ENCODE measurements around the gene PRRC1. TPM values are rescaled to one million over a fixed set of nuclear protein-coding genes. Genes with fewer than 3 reads are reported as not detected.
A peak's percentile ranks its signal among the peaks of the same experiment; 100 is the strongest.

The PRRC1 gene
- total RNA-seq, 2 donors from 2014 or later: 61.7 to 90.3 TPM

DNA sequence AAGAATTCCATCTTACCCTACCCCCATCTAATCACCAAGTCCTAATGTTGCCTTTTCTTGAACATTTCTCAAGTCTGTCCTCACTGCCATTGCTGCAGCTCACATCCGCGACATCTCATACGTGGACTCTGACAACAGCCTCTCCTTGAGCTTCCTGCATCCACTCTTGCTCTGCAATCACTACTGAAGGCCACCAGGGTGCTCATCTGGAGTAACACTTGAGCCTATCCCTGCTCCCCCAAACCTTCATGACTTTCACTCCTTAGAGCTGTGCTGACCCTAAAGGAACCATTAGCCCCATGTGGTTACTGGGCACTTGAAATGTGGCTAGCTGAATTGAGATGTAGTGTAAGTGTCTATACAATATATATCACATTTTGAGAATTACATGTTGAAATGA lies 85.0 kb downstream of the PRRC1 start:
- no peaks in the 10 kb centered on the region for H3K36me3 Mint-ChIP-seq (ENCODE audit: low read depth)
- peaks cover 8% of the 10 kb centered on the region for H3K4me1 Mint-ChIP-seq
- Histone ChIP-seq H3K36me3 (ENCODE audit: control insufficient read depth, insufficient read depth, low read length) (no peaks in the 10 kb centered on the region), H3K4me3 (ENCODE audit: low read length) (no peak overlapping the region), H3K27ac (ENCODE audit: low read depth, low read length) (no peak overlapping the region), H3K4me1 (ENCODE audit: control insufficient read depth, insufficient read depth, low read length) (no peaks in the 10 kb centered on the region), H3K9ac (ENCODE audit: extremely low read depth, low read length, poor library complexity, severe bottlenecking) (no peak overlapping the region), H3K27me3 (ENCODE audit: control insufficient read depth, insufficient read depth, low read length, poor library complexity, severe bottlenecking) (peaks cover 50% of the 10 kb centered on the region), H3K9me3 (ENCODE audit: control insufficient read depth, low read length) (no peaks in the 10 kb centered on the region)
- 97 to 100% methylated on average over 3 of the region's 3 CpGs for WGBS, 2 experiments (ENCODE audit: insufficient coverage in 1 of 2, insufficient read length in 1 of 2)
- H3K27me3 Mint-ChIP-seq (ENCODE audit: insufficient read depth): peaks cover 12% of the 10 kb centered on the region
- H3K9me3 Mint-ChIP-seq: no peaks in the 10 kb centered on the region
- no peak overlapping the region for H3K4me3 Mint-ChIP-seq
- peak; percentile 46 for DNase-seq
- TF ChIP-seq, protein P1, sequence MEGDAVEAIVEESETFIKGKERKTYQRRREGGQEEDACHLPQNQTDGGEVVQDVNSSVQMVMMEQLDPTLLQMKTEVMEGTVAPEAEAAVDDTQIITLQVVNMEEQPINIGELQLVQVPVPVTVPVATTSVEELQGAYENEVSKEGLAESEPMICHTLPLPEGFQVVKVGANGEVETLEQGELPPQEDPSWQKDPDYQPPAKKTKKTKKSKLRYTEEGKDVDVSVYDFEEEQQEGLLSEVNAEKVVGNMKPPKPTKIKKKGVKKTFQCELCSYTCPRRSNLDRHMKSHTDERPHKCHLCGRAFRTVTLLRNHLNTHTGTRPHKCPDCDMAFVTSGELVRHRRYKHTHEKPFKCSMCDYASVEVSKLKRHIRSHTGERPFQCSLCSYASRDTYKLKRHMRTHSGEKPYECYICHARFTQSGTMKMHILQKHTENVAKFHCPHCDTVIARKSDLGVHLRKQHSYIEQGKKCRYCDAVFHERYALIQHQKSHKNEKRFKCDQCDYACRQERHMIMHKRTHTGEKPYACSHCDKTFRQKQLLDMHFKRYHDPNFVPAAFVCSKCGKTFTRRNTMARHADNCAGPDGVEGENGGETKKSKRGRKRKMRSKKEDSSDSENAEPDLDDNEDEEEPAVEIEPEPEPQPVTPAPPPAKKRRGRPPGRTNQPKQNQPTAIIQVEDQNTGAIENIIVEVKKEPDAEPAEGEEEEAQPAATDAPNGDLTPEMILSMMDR (conservative IDR thresholded peaks at IDR 0.05): peak; percentile 62
- no peak overlapping the region for H3K27ac Mint-ChIP-seq

DNA sequence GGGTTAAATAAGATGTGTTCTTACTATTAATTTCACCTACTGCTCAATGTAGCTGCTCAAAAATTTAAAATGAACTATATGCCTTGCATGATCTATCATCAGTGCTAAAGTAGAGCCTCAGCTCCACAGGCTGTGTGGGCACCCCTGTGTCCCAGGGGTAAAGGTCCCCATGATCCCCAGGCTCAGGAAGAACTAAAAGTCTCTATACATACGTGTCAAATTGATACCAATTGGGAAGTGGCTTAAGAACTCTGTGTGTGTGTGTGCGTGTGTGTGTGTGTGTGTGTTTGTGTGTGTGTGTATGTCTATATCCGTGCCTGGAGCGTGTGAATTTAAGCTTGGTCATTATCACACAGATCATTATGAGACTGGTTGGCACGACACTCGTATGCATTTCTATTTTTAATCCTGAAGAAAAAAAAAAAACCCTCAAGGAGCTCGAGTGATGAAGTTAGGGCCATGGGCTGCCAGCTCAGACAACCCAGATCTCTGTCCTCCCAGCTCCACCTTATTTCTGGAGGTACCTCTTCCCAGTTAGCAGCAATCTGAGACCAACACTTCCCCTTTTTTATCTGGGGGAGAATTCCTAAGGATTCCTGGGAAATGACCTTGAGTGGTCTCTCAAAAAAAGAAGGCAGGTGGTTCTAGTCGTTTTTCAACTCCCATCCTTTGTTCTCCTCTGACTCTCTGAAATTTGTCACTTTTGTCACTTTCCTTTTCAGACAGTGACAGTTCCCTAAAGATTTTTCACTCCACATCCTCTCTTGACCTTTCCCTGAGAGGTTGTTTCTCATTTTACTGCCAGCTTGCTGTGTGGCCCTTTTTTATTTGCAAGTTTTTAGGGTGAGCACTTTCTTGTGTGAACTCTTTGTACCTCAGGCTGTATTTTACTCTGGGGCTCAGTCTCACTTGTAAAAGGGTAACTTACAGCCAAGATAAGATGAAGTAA lies 85.7 kb downstream of the PRRC1 start:
- Histone ChIP-seq H3K4me1 (ENCODE audit: control insufficient read depth, insufficient read depth, low read length) (no peaks in the 10 kb centered on the region), H3K9ac (ENCODE audit: extremely low read depth, low read length, poor library complexity, severe bottlenecking) (no peak overlapping the region), H3K9me3 (ENCODE audit: control insufficient read depth, low read length) (no peaks in the 10 kb centered on the region), H3K36me3 (ENCODE audit: control insufficient read depth, insufficient read depth, low read length) (no peaks in the 10 kb centered on the region), H3K27me3 (ENCODE audit: control insufficient read depth, insufficient read depth, low read length, poor library complexity, severe bottlenecking) (peaks cover 50% of the 10 kb centered on the region), H3K27ac (ENCODE audit: low read depth, low read length) (no peak overlapping the region), H3K4me3 (ENCODE audit: low read length) (no peak overlapping the region)
- TF ChIP-seq, protein P1 (conservative IDR thresholded peaks at IDR 0.05): no peak
- Mint-ChIP-seq H3K4me3 (no peak overlapping the region), H3K27me3 (ENCODE audit: insufficient read depth) (peaks cover 12% of the 10 kb centered on the region), H3K9me3 (no peaks in the 10 kb centered on the region), H3K27ac (no peak overlapping the region), H3K4me1 (peaks cover 5% of the 10 kb centered on the region), H3K36me3 (ENCODE audit: low read depth) (no peaks in the 10 kb centered on the region)
- WGBS, 2 experiments (ENCODE audit: insufficient coverage in 1 of 2, insufficient read length in 1 of 2): 67 to 83% methylated on average over 2 to 8 of the region's 8 CpGs
- peak; percentile 28 for DNase-seq

Other genes starting within 250 kb of the PRRC1 start
- 10 to 100 TPM; 12.7 to 17.7 TPM for gene MEGF10, start 226.8 kb upstream of the PRRC1 start, total RNA-seq
- gene CTXN3, start 131.4 kb downstream of the PRRC1 start, total RNA-seq: not detected
- gene CCDC192, start 185.8 kb downstream of the PRRC1 start, total RNA-seq: 1 to 10 TPM in 1 of 2 donors, under 1 TPM in 1; 0.48 to 1.3 TPM